H9 (cell line): ENCODE data around the gene IL3. TPM values are rescaled to one million over a fixed set of nuclear protein-coding genes. Genes with fewer than 3 reads are reported as not detected.
"Not testable (repeated sequence)": the region's sequence is repeated elsewhere in the genome, so short reads cannot be mapped to it uniquely, and the experiment has no call there.

Experiments
- DNase-seq: peaks from one replicate; pipeline ENCODE4 v3.0.0-alpha.2; 2017
- H2AFZ ChIP-seq: one replicate; pipeline ENCODE4 v1.6.1; 2013; ENCODE audit warnings: mild to moderate bottlenecking, low read length, control low read depth, moderate library complexity
- H2AK5ac ChIP-seq: 2 replicates; pipeline ENCODE4 v1.6.1; 2013; ENCODE audit warnings: low read length, control low read depth, mixed read lengths; ENCODE audit not compliant: insufficient read length
- H2BK120ac ChIP-seq: one replicate; pipeline ENCODE4 v1.6.1; 2013; ENCODE audit warnings: low read depth, mild to moderate bottlenecking, low read length, control low read depth, inconsistent platforms; ENCODE audit not compliant: poor library complexity, severe bottlenecking
- H2BK12ac ChIP-seq: 2 replicates; pipeline ENCODE4 v1.6.1; 2013; ENCODE audit warnings: low read length, control low read depth, mixed read lengths, low read depth; ENCODE audit not compliant: insufficient read length
- H2BK15ac ChIP-seq: 2 replicates; pipeline ENCODE4 v1.6.1; 2013; ENCODE audit warnings: low read depth, low read length, control low read depth
- H2BK20ac ChIP-seq: one replicate; pipeline ENCODE4 v1.6.1; 2013; ENCODE audit warnings: low read depth, mild to moderate bottlenecking, low read length, control low read depth, inconsistent platforms; ENCODE audit not compliant: poor library complexity, severe bottlenecking
- H2BK5ac ChIP-seq: 2 replicates; pipeline ENCODE4 v1.6.1; 2013; ENCODE audit warnings: low read length, control low read depth, mixed read lengths; ENCODE audit not compliant: insufficient read length
- H3K14ac ChIP-seq: 2 replicates; pipeline ENCODE4 v1.6.1; 2013; ENCODE audit warnings: low read length, control low read depth; ENCODE audit not compliant: insufficient read depth
- H3K18ac ChIP-seq: 2 replicates; pipeline ENCODE4 v1.6.1; 2013; ENCODE audit warnings: low read depth, mild to moderate bottlenecking, mixed read lengths, low read length, control low read depth; ENCODE audit not compliant: insufficient read length
- H3K23ac ChIP-seq: 2 replicates; pipeline ENCODE4 v1.6.1; 2013; ENCODE audit warnings: low read length, control low read depth, mixed read lengths, low read depth; ENCODE audit not compliant: insufficient read length
- H3K23me2 ChIP-seq: 2 replicates; pipeline ENCODE4 v1.6.1; 2013; ENCODE audit warnings: low read depth, mild to moderate bottlenecking, mixed read lengths, low read length, control low read depth; ENCODE audit not compliant: insufficient read length, poor library complexity, severe bottlenecking
- H3K27ac ChIP-seq: 2 replicates; pipeline ENCODE4 v1.5.1; 2013; ENCODE audit warnings: low read length, control low read depth, mixed read lengths, low read depth; ENCODE audit not compliant: insufficient read length
- H3K27me3 ChIP-seq: 2 replicates; pipeline ENCODE4 v1.6.1; 2013; ENCODE audit warnings: low read length, control low read depth, inconsistent platforms; ENCODE audit not compliant: insufficient read depth
- H3K4ac ChIP-seq: 2 replicates; pipeline ENCODE4 v1.6.1; 2013; ENCODE audit warnings: low read depth, mild to moderate bottlenecking, control low read depth, inconsistent platforms, low read length, moderate library complexity
- H3K4me1 ChIP-seq: 2 replicates; pipeline ENCODE4 v1.6.1; 2013; ENCODE audit warnings: low read length, control low read depth, inconsistent platforms; ENCODE audit not compliant: insufficient read depth
- H3K4me2 ChIP-seq: 2 replicates; pipeline ENCODE4 v1.6.1; 2013; ENCODE audit warnings: low read length, control low read depth, mixed read lengths; ENCODE audit not compliant: insufficient read length, insufficient read depth
- H3K56ac ChIP-seq: 2 replicates; pipeline ENCODE4 v1.6.1; 2013; ENCODE audit warnings: low read depth, mild to moderate bottlenecking, mixed read lengths, low read length, control low read depth; ENCODE audit not compliant: insufficient read length
- H3K79me1 ChIP-seq: 2 replicates; pipeline ENCODE4 v1.6.1; 2013; ENCODE audit warnings: low read depth, mild to moderate bottlenecking, moderate library complexity, low read length, control low read depth, inconsistent platforms; ENCODE audit not compliant: insufficient read depth, poor library complexity, severe bottlenecking
- H3K79me2 ChIP-seq: 2 replicates; pipeline ENCODE4 v1.6.1; 2013; ENCODE audit warnings: low read length, control low read depth, inconsistent platforms; ENCODE audit not compliant: insufficient read depth
- H3K9ac ChIP-seq: 2 replicates; pipeline ENCODE4 v1.6.1; 2013; ENCODE audit warnings: low read length, control low read depth, mixed read lengths; ENCODE audit not compliant: insufficient read length; ENCODE audit errors: extremely low read depth
- H3K9me3 ChIP-seq: one replicate; pipeline ENCODE4 v1.6.1; 2013; ENCODE audit warnings: low read depth, low read length, inconsistent platforms; ENCODE audit not compliant: control insufficient read depth
- H3T11ph ChIP-seq: one replicate; pipeline ENCODE4 v1.6.1; 2013; ENCODE audit warnings: mild to moderate bottlenecking, low read length, control low read depth, inconsistent platforms
- H4K20me1 ChIP-seq: one replicate; pipeline ENCODE4 v1.6.1; 2013; ENCODE audit not compliant: control insufficient read depth, insufficient read length, insufficient read depth
- H4K5ac ChIP-seq: 2 replicates; pipeline ENCODE4 v1.6.1; 2013; ENCODE audit warnings: low read depth, mild to moderate bottlenecking, mixed read lengths, low read length, control low read depth; ENCODE audit not compliant: insufficient read length
- H4K8ac ChIP-seq: replicated peaks from 2 replicates; pipeline ENCODE4 v1.6.1; 2013; ENCODE audit warnings: low read length, control low read depth, mixed read lengths, low read depth; ENCODE audit not compliant: insufficient read length
- H4K91ac ChIP-seq: 2 replicates; pipeline ENCODE4 v1.6.1; 2013; ENCODE audit warnings: low read depth, mild to moderate bottlenecking, moderate library complexity, mixed read lengths, low read length, control low read depth; ENCODE audit not compliant: insufficient read length
- H3K27ac Mint-ChIP-seq, 3 experiments: 2 replicates in 2 of 3; 3 replicates in 1 of 3; pipeline ENCODE4 v1.8.0; 2020 to 2021; ENCODE audit warnings: mixed read lengths in 3 of 3, mild to moderate bottlenecking in 1 of 3, moderate library complexity in 1 of 3
- H3K27me3 Mint-ChIP-seq: 2 replicates; pipeline ENCODE4 v1.8.0; 2021; ENCODE audit warnings: low read depth, mild to moderate bottlenecking, moderate library complexity, mixed read lengths
- H3K36me3 Mint-ChIP-seq, 3 experiments: 2 replicates in 2 of 3; 3 replicates in 1 of 3; pipeline ENCODE4 v1.8.0; 2020 to 2021; ENCODE audit warnings: low read depth in 3 of 3, mixed read lengths in 3 of 3; ENCODE audit not compliant: insufficient read depth in 1 of 3
- H3K4me1 Mint-ChIP-seq, 2 experiments: 2 replicates each; pipeline ENCODE4 v1.8.0; 2020; ENCODE audit warnings: mixed read lengths in 2 of 2
- H3K4me3 Mint-ChIP-seq, 2 experiments: 2 replicates in 1 of 2; 3 replicates in 1 of 2; pipeline ENCODE4 v1.8.0; 2020 to 2021; ENCODE audit warnings: mild to moderate bottlenecking in 2 of 2, mixed read lengths in 2 of 2, moderate library complexity in 1 of 2
- H3K9me3 Mint-ChIP-seq, 2 experiments: 2 replicates in 1 of 2; 3 replicates in 1 of 2; pipeline ENCODE4 v1.8.0; 2020; ENCODE audit warnings: mild to moderate bottlenecking in 2 of 2, mixed read lengths in 2 of 2, moderate library complexity in 1 of 2
- WGBS: extraction: QIAGEN DNeasy Blood & Tissue Kit; methylation state at CpG from one replicate; pipeline ENCODE4 v1.1.7; 2013; ENCODE audit warnings: missing lambda C conversion rate, low lambda C conversion rate, mixed read lengths; ENCODE audit not compliant: insufficient read length; ENCODE audit errors: extremely low coverage; 5-methylcytosine and 5-hydroxymethylcytosine counted together
- total RNA-seq: library from RNA; stranded (reverse); gene quantifications from 2 replicates; pipeline ENCODE4 v1.2.1, GENCODE V29; 2021

The IL3 gene
- total RNA-seq, 1 experiment from 2014 or later: not detected

- not testable (repeated sequence) for H3K27ac ChIP-seq, H3K23me2 ChIP-seq, H3K4me3 Mint-ChIP-seq, H4K8ac ChIP-seq, H3K4me1 Mint-ChIP-seq, H3T11ph ChIP-seq, H3K14ac ChIP-seq, H3K9me3 Mint-ChIP-seq, H3K9ac ChIP-seq, H3K56ac ChIP-seq, H2BK15ac ChIP-seq, H3K79me2 ChIP-seq, H3K4me1 ChIP-seq, H3K27me3 Mint-ChIP-seq, H3K9me3 ChIP-seq, H2AFZ ChIP-seq, DNase-seq, H3K27ac Mint-ChIP-seq, H3K4me2 ChIP-seq, H3K4ac ChIP-seq, H2AK5ac ChIP-seq, H3K18ac ChIP-seq, H3K36me3 Mint-ChIP-seq, H3K23ac ChIP-seq, H2BK5ac ChIP-seq, H4K20me1 ChIP-seq, H4K5ac ChIP-seq, H2BK12ac ChIP-seq, H4K91ac ChIP-seq, H3K27me3 ChIP-seq, H2BK20ac ChIP-seq, H3K79me1 ChIP-seq, H2BK120ac ChIP-seq
- no CpG with 5 or more reads among the region's 4 CpGs for WGBS
These were observed 48.5 kb downstream of the IL3 start for GRCh38 chr5:132108957-132109356.
